ENCODE results near the gene CPLX3. TPM values are rescaled to one million over a fixed set of nuclear protein-coding genes. Genes with fewer than 3 reads are reported as not detected.

Gene CPLX3
- polyA plus RNA-seq, 1 donor = not detected

DNA sequence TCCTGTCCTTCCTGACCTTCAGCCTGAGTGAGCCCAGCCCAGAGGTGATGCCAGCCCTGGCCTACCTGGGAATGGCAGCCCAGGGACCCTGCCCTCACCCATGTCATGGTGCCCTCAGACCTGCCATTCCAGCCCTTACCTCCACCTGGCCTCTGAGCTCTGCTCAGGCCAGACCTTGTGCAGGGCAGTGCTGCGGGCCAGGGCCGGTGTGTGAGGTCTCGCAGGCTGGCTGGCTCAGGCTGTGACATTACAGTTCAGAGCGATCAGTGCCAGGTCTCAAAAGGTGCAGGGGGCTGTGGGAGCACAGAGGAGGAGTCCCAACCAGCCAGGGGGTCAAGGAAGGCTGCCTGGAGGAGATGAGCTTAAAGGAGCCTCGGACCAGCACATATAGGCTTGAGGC, 6.4 kb upstream of the CPLX3 start:
- Histone ChIP-seq H3K27ac (ENCODE audit: low read length) (no peak overlapping the region), H3K4me1 (ENCODE audit: control insufficient read depth, insufficient read depth, low read length) (peaks cover 5% of the 10 kb centered on the region)
- WGBS (ENCODE audit: insufficient coverage, low lambda C conversion rate) = no CpG with 5 or more reads among the region's 5 CpGs

DNA sequence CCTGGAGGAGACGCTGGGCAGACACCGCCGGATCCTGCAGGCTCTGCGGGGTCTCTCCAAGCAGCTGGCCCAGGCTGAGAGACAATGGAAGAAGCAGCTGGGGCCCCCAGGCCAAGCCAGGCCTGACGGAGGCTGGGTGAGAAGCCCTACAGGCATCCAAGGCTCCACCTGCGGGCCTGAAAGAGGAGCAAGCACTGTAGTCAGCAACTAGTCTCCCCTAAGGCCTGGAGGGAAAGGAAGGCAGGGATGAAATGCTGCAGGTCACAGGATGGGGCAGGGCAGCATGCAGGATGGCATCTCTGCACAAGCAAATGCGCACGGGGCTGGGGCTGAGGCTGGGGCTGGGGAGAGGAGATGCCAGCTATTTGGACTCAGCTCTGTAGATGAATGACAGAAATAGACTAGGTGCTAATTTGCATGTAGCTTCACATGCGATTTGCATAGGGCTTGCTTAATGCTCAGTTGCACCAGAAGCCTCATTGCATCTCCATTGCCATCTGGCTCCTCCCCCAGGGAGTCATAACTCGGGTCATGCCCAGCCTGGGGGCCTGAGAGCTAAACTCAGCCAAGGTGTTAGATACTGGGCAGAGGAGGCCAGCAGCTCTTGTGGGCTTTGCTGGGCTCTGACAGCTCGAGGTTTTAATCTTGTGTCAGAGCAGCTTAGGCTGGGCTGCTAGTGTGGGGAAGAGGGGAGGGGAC, 5.2 kb upstream of the CPLX3 start:
- H3K4me1 ChIP-seq (ENCODE audit: control insufficient read depth, insufficient read depth, low read length) = peaks cover 7% of the 10 kb centered on the region
- H3K27me3 ChIP-seq (ENCODE audit: control insufficient read depth, insufficient read depth, low read length) = peaks cover 24% of the 10 kb centered on the region
- H3K4me3 ChIP-seq (ENCODE audit: low read length) = no peak overlapping the region
- no CpG with 5 or more reads among the region's 11 CpGs for WGBS (ENCODE audit: insufficient coverage, low lambda C conversion rate)
- no peaks in the 10 kb centered on the region for H3K9me3 ChIP-seq (ENCODE audit: control insufficient read depth, low read depth, low read length)
- no peak overlapping the region for H3K27ac ChIP-seq (ENCODE audit: low read length)
- H3K36me3 ChIP-seq (ENCODE audit: control insufficient read depth, insufficient read depth, low read length) = no peaks in the 10 kb centered on the region
- no peak for DNase-seq

More for the DNA sequence above, 6.4 kb upstream of the CPLX3 start:
- no peaks in the 10 kb centered on the region for H3K9me3 ChIP-seq (ENCODE audit: control insufficient read depth, low read depth, low read length)
- H3K27me3 ChIP-seq (ENCODE audit: control insufficient read depth, insufficient read depth, low read length) = peaks cover 14% of the 10 kb centered on the region
- DNase-seq = no peak
- H3K4me3 ChIP-seq (ENCODE audit: low read length) = no peak overlapping the region
- no peaks in the 10 kb centered on the region for H3K36me3 ChIP-seq (ENCODE audit: control insufficient read depth, insufficient read depth, low read length)

DNA sequence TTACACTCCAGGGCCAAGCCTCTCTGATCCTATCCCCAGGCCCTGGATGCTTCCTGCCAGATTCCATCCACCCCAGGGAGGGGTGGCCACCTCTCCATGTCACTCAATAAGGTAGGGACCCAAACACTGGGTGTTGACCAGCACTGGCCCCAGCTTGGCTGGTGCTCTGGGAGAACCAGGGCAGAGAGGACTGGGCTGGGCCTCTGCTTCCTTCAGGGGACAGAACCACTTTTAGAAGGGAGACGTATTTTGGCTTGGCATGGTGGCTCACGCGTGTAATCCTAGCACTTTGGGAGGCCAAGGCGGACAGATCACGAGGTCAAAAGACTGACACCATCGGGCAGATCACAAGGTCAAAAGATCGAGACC, 4.7 kb upstream of the CPLX3 start:
- Histone ChIP-seq H3K36me3 (ENCODE audit: control insufficient read depth, insufficient read depth, low read length) (no peaks in the 10 kb centered on the region), H3K27ac (ENCODE audit: low read length) (no peak overlapping the region), H3K4me1 (ENCODE audit: control insufficient read depth, insufficient read depth, low read length) (peaks cover 8% of the 10 kb centered on the region), H3K4me3 (ENCODE audit: low read length) (no peak overlapping the region), H3K27me3 (ENCODE audit: control insufficient read depth, insufficient read depth, low read length) (peaks cover 28% of the 10 kb centered on the region), H3K9me3 (ENCODE audit: control insufficient read depth, low read depth, low read length) (no peaks in the 10 kb centered on the region)
- no peak for DNase-seq
- 100% methylated on average over 1 of the region's 7 CpGs for WGBS (ENCODE audit: insufficient coverage, low lambda C conversion rate)

DNA sequence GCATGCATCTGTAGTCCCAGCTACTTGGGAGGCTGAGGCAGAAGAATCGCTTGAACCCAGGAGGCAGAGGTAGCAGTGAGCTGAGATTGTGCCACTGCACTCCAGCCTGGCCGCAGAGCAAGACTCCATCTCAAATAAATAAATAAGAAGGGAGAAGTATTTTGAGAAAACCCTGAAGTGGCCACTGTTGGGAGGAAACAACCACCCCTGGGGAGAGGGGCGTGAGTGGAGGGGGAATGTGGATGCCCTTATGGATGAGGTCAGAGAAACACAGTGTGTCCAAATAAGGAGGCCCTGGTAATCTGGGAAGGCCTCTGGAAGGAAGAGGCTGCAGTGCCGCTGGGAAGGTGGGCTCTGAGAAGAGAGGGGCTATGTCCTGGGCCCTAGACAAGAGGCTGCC, 4.2 kb upstream of the CPLX3 start:
- Histone ChIP-seq H3K4me1 (ENCODE audit: control insufficient read depth, insufficient read depth, low read length) (peaks cover 9% of the 10 kb centered on the region), H3K4me3 (ENCODE audit: low read length) (no peak overlapping the region), H3K9me3 (ENCODE audit: control insufficient read depth, low read depth, low read length) (no peaks in the 10 kb centered on the region), H3K36me3 (ENCODE audit: control insufficient read depth, insufficient read depth, low read length) (no peaks in the 10 kb centered on the region), H3K27me3 (ENCODE audit: control insufficient read depth, insufficient read depth, low read length) (peaks cover 33% of the 10 kb centered on the region), H3K27ac (ENCODE audit: low read length) (no peak overlapping the region)
- no peak for DNase-seq
- WGBS (ENCODE audit: insufficient coverage, low lambda C conversion rate) = no CpG with 5 or more reads among the region's 4 CpGs

DNA sequence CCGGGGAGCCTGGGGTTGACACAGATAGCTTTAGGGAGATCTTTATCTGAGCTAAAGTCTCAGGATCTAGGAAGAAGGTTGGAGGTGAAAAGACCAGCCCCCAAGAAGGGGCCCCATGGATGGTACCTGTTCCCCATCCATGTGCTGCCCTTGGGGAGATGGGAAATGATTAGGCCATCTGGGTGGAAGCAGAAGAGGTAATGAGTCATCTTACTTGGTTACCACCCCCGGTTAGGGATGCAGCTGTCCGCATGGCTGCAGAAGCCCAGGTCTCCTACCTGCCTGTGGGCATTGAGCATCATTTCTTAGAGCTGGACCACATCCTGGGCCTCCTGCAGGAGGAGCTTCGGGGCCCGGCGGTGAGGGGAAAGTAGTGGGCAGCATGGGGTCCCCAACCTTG, 3.1 kb upstream of the CPLX3 start:
- Histone ChIP-seq H3K9me3 (ENCODE audit: control insufficient read depth, low read depth, low read length) (no peaks in the 10 kb centered on the region), H3K36me3 (ENCODE audit: control insufficient read depth, insufficient read depth, low read length) (no peaks in the 10 kb centered on the region), H3K27me3 (ENCODE audit: control insufficient read depth, insufficient read depth, low read length) (peaks cover 43% of the 10 kb centered on the region), H3K4me1 (ENCODE audit: control insufficient read depth, insufficient read depth, low read length) (peaks cover 9% of the 10 kb centered on the region), H3K4me3 (ENCODE audit: low read length) (no peak overlapping the region), H3K27ac (ENCODE audit: low read length) (no peak overlapping the region)
- DNase-seq = no peak
- no CpG with 5 or more reads among the region's 6 CpGs for WGBS (ENCODE audit: insufficient coverage, low lambda C conversion rate)

DNA sequence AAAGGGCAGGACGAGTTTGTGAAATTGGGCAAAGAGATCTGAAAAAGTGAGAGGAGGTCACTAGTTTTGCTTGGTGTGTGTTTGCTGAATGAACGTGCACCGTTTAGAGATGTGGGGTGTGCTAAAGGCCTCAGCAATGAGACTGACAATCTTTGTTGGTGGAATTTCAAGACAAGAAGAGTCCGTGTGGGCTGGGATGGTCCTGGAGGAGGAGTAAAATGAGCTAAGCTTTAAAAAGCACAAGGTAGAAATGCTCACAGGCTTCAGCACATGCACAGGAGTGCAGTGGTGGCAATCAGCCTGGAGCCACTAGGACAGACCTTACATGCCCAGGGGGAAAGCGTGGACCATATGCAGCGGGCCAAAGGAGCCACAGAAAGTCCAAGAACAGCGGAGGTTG, 1.5 kb upstream of the CPLX3 start:
- H3K36me3 ChIP-seq (ENCODE audit: control insufficient read depth, insufficient read depth, low read length) = no peaks in the 10 kb centered on the region
- no peak for DNase-seq
- no peak overlapping the region for H3K27ac ChIP-seq (ENCODE audit: low read length)
- H3K27me3 ChIP-seq (ENCODE audit: control insufficient read depth, insufficient read depth, low read length) = peaks cover 49% of the 10 kb centered on the region
- WGBS (ENCODE audit: insufficient coverage, low lambda C conversion rate) = 88% methylated on average over 1 of the region's 7 CpGs
- no peak overlapping the region for H3K4me3 ChIP-seq (ENCODE audit: low read length)
- H3K9me3 ChIP-seq (ENCODE audit: control insufficient read depth, low read depth, low read length) = no peaks in the 10 kb centered on the region
- H3K4me1 ChIP-seq (ENCODE audit: control insufficient read depth, insufficient read depth, low read length) = peaks cover 9% of the 10 kb centered on the region

DNA sequence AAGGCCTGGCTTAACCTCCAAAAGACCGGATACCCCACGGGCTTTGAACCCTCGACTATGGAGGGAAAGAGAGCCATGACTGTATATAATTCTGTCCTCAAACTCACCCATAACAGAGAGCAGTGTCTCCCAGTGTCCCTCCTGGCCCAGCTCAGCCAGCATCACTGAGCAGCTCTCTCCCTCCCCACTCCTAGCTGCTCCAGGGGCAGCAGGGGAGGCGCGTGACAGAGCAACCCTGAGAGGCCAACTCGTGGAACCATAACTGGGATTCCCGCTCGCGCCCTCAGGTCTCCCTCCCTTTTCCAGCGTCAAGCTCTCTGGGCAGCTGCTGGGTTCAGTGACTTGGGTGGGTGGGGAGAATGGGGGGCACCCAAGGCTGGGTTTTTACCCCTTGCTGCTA, 561 bp upstream of the CPLX3 start:
- Histone ChIP-seq H3K4me3 (ENCODE audit: low read length) (no peak overlapping the region), H3K4me1 (ENCODE audit: control insufficient read depth, insufficient read depth, low read length) (peaks cover 9% of the 10 kb centered on the region), H3K9me3 (ENCODE audit: control insufficient read depth, low read depth, low read length) (no peaks in the 10 kb centered on the region), H3K27me3 (ENCODE audit: control insufficient read depth, insufficient read depth, low read length) (peaks cover 49% of the 10 kb centered on the region), H3K27ac (ENCODE audit: low read length) (no peak overlapping the region), H3K36me3 (ENCODE audit: control insufficient read depth, insufficient read depth, low read length) (no peaks in the 10 kb centered on the region)
- DNase-seq = no peak
- no CpG with 5 or more reads among the region's 10 CpGs for WGBS (ENCODE audit: insufficient coverage, low lambda C conversion rate)

DNA sequence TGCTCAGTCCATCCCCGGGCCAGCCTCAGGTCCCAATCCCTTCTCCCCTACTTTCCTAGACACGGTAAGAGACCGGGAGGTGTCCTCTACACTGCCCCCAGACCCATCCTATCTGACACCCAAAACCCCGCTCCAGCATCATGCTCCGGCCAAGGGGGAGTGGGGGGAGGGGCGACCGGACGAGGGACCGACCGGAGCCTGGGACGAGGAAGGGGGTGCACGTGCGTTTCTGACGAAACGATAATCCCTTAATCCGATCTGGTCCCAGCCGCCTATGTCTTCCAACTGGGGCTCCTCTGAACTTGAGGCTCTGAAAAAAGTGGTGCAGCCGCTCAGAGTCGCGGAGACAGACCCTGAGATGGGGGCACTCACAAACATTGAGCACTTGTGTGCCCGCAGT, 494 bp downstream of the CPLX3 start:
- H3K4me3 ChIP-seq (ENCODE audit: low read length) = no peak overlapping the region
- peaks cover 49% of the 10 kb centered on the region for H3K27me3 ChIP-seq (ENCODE audit: control insufficient read depth, insufficient read depth, low read length)
- no peaks in the 10 kb centered on the region for H3K9me3 ChIP-seq (ENCODE audit: control insufficient read depth, low read depth, low read length)
- no peak for DNase-seq
- WGBS (ENCODE audit: insufficient coverage, low lambda C conversion rate) = no CpG with 5 or more reads among the region's 21 CpGs
- no peak overlapping the region for H3K27ac ChIP-seq (ENCODE audit: low read length)
- H3K36me3 ChIP-seq (ENCODE audit: control insufficient read depth, insufficient read depth, low read length) = no peaks in the 10 kb centered on the region
- peaks cover 17% of the 10 kb centered on the region for H3K4me1 ChIP-seq (ENCODE audit: control insufficient read depth, insufficient read depth, low read length)

DNA sequence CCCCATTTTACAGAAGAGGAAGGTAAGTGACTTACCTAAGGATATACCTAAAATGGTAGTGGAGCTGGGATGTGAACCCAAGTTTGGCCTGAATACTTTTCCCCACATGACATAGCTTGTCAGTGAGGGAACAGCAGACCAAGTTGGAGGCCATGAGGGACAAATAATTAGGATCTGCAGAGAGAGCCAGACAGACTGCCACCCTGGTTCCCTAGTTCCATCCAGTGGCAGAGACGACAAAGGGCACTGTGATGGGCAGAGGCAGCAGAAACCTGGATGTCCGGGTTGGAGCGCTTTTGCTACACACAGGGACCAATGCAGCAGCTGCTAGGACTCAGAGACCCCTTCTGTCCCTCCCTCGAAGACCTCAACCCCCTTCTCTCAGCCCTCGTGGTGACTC, 1.2 kb downstream of the CPLX3 start:
- Histone ChIP-seq H3K27ac (ENCODE audit: low read length) (no peak overlapping the region), H3K27me3 (ENCODE audit: control insufficient read depth, insufficient read depth, low read length) (peaks cover 49% of the 10 kb centered on the region), H3K4me1 (ENCODE audit: control insufficient read depth, insufficient read depth, low read length) (peaks cover 24% of the 10 kb centered on the region), H3K36me3 (ENCODE audit: control insufficient read depth, insufficient read depth, low read length) (no peaks in the 10 kb centered on the region), H3K9me3 (ENCODE audit: control insufficient read depth, low read depth, low read length) (no peaks in the 10 kb centered on the region), H3K4me3 (ENCODE audit: low read length) (no peak overlapping the region)
- DNase-seq = no peak
- no CpG with 5 or more reads among the region's 5 CpGs for WGBS (ENCODE audit: insufficient coverage, low lambda C conversion rate)

DNA sequence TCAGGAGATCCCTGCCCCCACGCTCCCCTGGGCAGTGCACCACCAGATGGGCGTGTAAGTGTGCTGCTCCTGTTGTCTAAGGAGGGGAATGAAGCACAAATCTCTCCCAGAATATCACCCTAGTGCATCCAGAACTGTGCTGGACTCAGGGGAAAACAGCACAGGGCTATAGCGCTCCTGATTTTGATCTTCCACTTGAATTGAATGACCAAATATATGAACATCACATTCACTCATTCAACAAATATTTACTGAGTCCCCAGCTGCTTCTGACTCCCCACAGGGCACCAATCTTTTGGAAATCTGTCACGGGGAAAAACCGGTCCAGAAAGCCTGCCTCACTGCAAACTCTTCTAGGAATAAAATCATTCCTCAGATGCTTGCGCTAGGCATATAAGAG, 2.4 kb downstream of the CPLX3 start:
- Histone ChIP-seq H3K4me1 (ENCODE audit: control insufficient read depth, insufficient read depth, low read length) (peaks cover 30% of the 10 kb centered on the region), H3K36me3 (ENCODE audit: control insufficient read depth, insufficient read depth, low read length) (no peaks in the 10 kb centered on the region), H3K27ac (ENCODE audit: low read length) (no peak overlapping the region), H3K9me3 (ENCODE audit: control insufficient read depth, low read depth, low read length) (no peaks in the 10 kb centered on the region), H3K27me3 (ENCODE audit: control insufficient read depth, insufficient read depth, low read length) (peaks cover 47% of the 10 kb centered on the region), H3K4me3 (ENCODE audit: low read length) (no peak overlapping the region)
- DNase-seq = no peak
- 0% methylated on average over 1 of the region's 6 CpGs for WGBS (ENCODE audit: insufficient coverage, low lambda C conversion rate)

DNA sequence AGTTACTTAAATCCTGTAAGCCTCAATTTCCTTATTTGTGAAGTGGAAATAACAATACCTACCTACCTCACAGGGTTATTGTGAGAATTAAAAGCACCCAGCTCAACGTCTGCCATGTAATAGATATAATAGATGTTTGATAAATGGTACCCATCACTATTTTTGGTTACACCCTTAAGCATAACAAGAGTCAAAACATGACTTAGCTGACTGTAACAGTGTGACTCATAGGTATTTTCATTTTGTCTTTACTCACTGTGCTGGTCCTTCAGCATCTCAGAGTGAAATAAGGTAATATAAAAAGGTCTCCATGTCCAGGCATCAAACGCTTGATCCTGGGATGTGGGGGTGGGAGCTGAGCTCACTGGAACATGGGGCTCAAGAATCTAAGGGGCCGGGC, 3.1 kb downstream of the CPLX3 start:
- peaks cover 41% of the 10 kb centered on the region for H3K27me3 ChIP-seq (ENCODE audit: control insufficient read depth, insufficient read depth, low read length)
- H3K27ac ChIP-seq (ENCODE audit: low read length) = no peak overlapping the region
- H3K36me3 ChIP-seq (ENCODE audit: control insufficient read depth, insufficient read depth, low read length) = no peaks in the 10 kb centered on the region
- no peak overlapping the region for H3K4me3 ChIP-seq (ENCODE audit: low read length)
- no CpG with 5 or more reads among the region's 3 CpGs for WGBS (ENCODE audit: insufficient coverage, low lambda C conversion rate)
- no peak for DNase-seq
- no peaks in the 10 kb centered on the region for H3K9me3 ChIP-seq (ENCODE audit: control insufficient read depth, low read depth, low read length)
- peaks cover 30% of the 10 kb centered on the region for H3K4me1 ChIP-seq (ENCODE audit: control insufficient read depth, insufficient read depth, low read length)

Measured in large intestine (tissue), 3 donors.